HepG2 (cell line): ENCODE results near the gene PTPA. TPM values are rescaled to one million over a fixed set of nuclear protein-coding genes. Genes with fewer than 3 reads are reported as not detected.

Experiments
- ATF7-NPFF ChIP-seq: sonication (generic); formaldehyde crosslinking; IDR thresholded peaks from 2 replicates; pipeline ENCODE4 v1.8.1; 2023; ENCODE audit warnings: mild to moderate bottlenecking, low read depth, missing genetic modification reagents, moderate library complexity
- BRCA1 ChIP-seq: sonication (generic); formaldehyde crosslinking; IDR thresholded peaks from 2 replicates; pipeline ENCODE4 v1.4.0; 2020; ENCODE audit warnings: missing genetic modification reagents
- CHCHD3 ChIP-seq: sonication (generic); formaldehyde crosslinking; IDR thresholded peaks from 2 replicates; pipeline ENCODE4 v1.8.0; 2022; ENCODE audit warnings: mild to moderate bottlenecking, missing genetic modification reagents, moderate library complexity
- HNRNPL ChIP-seq: fragments of 200-400 bp; formaldehyde crosslinking; IDR thresholded peaks from 2 replicates; pipeline ENCODE4 v1.6.1; 2017; ENCODE audit warnings: mild to moderate bottlenecking, low read depth, low read length
- NKX3-1 ChIP-seq: sonication (generic); formaldehyde crosslinking; IDR thresholded peaks from 2 replicates; pipeline ENCODE4 v1.5.0; 2020; ENCODE audit warnings: missing genetic modification reagents
- PCBP1 ChIP-seq: fragments of 200-400 bp; formaldehyde crosslinking; IDR thresholded peaks from 2 replicates; pipeline ENCODE4 v1.6.1; 2017; ENCODE audit warnings: mild to moderate bottlenecking, low read depth, low read length, borderline replicate concordance
- RBAK ChIP-seq: sonication (generic); formaldehyde crosslinking; IDR thresholded peaks from 2 replicates; pipeline ENCODE4 v1.5.1; 2020; ENCODE audit warnings: mild to moderate bottlenecking, missing genetic modification reagents
- ZNF18 ChIP-seq: sonication (generic); formaldehyde crosslinking; IDR thresholded peaks from 2 replicates; pipeline ENCODE4 v1.8.0; 2022; ENCODE audit warnings: mild to moderate bottlenecking, missing genetic modification reagents; ENCODE audit not compliant: insufficient replicate concordance
- ZNF331 ChIP-seq: sonication (generic); formaldehyde crosslinking; IDR thresholded peaks from 2 replicates; pipeline ENCODE4 v1.4.0; 2020; ENCODE audit warnings: missing genetic modification reagents
- ZNF543 ChIP-seq: sonication (generic); formaldehyde crosslinking; IDR thresholded peaks from 2 replicates; pipeline ENCODE4 v1.4.0; 2020; ENCODE audit warnings: mild to moderate bottlenecking, missing genetic modification reagents
- ZNF546 ChIP-seq: sonication (generic); formaldehyde crosslinking; conservative IDR thresholded peaks from 2 replicates; pipeline ENCODE4 v1.8.1; 2023; ENCODE audit warnings: mild to moderate bottlenecking, missing genetic modification reagents
- ZNF709 ChIP-seq: sonication (generic); formaldehyde crosslinking; IDR thresholded peaks from 2 replicates; pipeline ENCODE4 v1.5.0; 2020; ENCODE audit warnings: mild to moderate bottlenecking, missing genetic modification reagents
- ZNF75D ChIP-seq: sonication (generic); formaldehyde crosslinking; IDR thresholded peaks from 2 replicates; pipeline ENCODE4 v1.8.1; 2023; ENCODE audit warnings: missing genetic modification reagents, mild to moderate bottlenecking, borderline replicate concordance
- ZNF773 ChIP-seq: sonication (generic); formaldehyde crosslinking; IDR thresholded peaks from 2 replicates; pipeline ENCODE4 v1.4.0; 2020; ENCODE audit warnings: missing genetic modification reagents, borderline replicate concordance
- ZSCAN12 ChIP-seq: sonication (generic); formaldehyde crosslinking; IDR thresholded peaks from 2 replicates; pipeline ENCODE4 v1.9.0; 2021; ENCODE audit warnings: mild to moderate bottlenecking, missing genetic modification reagents
- ZSCAN29 ChIP-seq: sonication (generic); formaldehyde crosslinking; conservative IDR thresholded peaks from 2 replicates; pipeline ENCODE4 v1.4.0; 2020; ENCODE audit warnings: mild to moderate bottlenecking, missing genetic modification reagents
- polyA plus RNA-seq, 8 experiments: library from polyadenylated mRNA; depleted of rRNA in 3 of 8; stranded (reverse) in 7 of 8; unstranded in 1 of 8; fragments of >200 nt; fragmentation: Illumina TruSeq in 4 of 8; extraction: Trizol in 4 of 8; gene quantifications; 2 replicates each; pipeline versions ENCODE4 v1.2.1 to v1.2.3, GENCODE V29; 2011 to 2016; ENCODE audit warnings: low read depth in 4 of 8, missing spikeins in 1 of 8, mixed read lengths in 1 of 8; ENCODE audit not compliant: insufficient read depth in 1 of 8
- total RNA-seq, 5 experiments: library from RNA; depleted of rRNA; stranded (reverse); fragments of >200 nt; fragmentation: Illumina TruSeq; extraction: Trizol; gene quantifications; 2 replicates each; pipeline ENCODE4 v1.2.3, GENCODE V29; 2016; ENCODE audit warnings: low read depth in 1 of 5
- TF ChIP-seq, protein P1 (sequence below): sonication (generic); formaldehyde crosslinking; IDR thresholded peaks from 2 replicates; pipeline ENCODE4 v1.8.0; 2022; ENCODE audit warnings: mild to moderate bottlenecking, missing genetic modification reagents, borderline replicate concordance
- TF ChIP-seq, protein P2 (sequence below): sonication (generic); formaldehyde crosslinking; IDR thresholded peaks from 2 replicates; pipeline ENCODE4 v1.4.0; 2020; ENCODE audit warnings: missing genetic modification reagents
- TF ChIP-seq, protein P3 (sequence below): sonication (generic); formaldehyde crosslinking; IDR thresholded peaks from 2 replicates; pipeline ENCODE4 v1.5.1; 2020; ENCODE audit warnings: mild to moderate bottlenecking, missing genetic modification reagents, moderate library complexity
- TF ChIP-seq, protein P4 (sequence below): IDR thresholded peaks from 2 replicates; pipeline ENCODE4 v1.6.1; 2016

PTPA gene
- total and polyA plus RNA-seq, 2 of the 13 experiments (the other 11 are each of a cell fraction or from before 2014, with no cell fraction given) = 79.3 to 105 TPM

- TF ChIP-seq, protein P1, sequence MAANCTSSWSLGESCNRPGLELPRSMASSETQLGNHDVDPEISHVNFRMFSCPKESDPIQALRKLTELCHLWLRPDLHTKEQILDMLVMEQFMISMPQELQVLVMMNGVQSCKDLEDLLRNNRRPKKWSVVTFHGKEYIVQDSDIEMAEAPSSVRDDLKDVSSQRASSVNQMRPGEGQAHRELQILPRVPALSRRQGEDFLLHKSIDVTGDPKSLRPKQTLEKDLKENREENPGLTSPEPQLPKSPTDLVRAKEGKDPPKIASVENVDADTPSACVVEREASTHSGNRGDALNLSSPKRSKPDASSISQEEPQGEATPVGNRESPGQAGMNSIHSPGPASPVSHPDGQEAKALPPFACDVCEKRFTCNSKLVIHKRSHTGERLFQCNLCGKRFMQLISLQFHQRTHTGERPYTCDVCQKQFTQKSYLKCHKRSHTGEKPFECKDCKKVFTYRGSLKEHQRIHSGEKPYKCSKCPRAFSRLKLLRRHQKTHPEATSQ (CRISPR knock-in tag) = no peak
- TF ChIP-seq, protein P2, sequence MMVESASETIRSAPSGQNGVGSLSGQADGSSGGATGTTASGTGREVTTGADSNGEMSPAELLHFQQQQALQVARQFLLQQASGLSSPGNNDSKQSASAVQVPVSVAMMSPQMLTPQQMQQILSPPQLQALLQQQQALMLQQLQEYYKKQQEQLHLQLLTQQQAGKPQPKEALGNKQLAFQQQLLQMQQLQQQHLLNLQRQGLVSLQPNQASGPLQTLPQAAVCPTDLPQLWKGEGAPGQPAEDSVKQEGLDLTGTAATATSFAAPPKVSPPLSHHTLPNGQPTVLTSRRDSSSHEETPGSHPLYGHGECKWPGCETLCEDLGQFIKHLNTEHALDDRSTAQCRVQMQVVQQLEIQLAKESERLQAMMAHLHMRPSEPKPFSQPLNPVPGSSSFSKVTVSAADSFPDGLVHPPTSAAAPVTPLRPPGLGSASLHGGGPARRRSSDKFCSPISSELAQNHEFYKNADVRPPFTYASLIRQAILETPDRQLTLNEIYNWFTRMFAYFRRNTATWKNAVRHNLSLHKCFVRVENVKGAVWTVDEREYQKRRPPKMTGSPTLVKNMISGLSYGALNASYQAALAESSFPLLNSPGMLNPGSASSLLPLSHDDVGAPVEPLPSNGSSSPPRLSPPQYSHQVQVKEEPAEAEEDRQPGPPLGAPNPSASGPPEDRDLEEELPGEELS = no peak; the same call in 1 of the 2 replicates
- TF ChIP-seq CHCHD3 (CRISPR knock-in tag) (no peak), ZSCAN12 (CRISPR knock-in tag) (no peak), ATF7-NPFF (CRISPR knock-in tag) (no peak), NKX3-1 (CRISPR knock-in tag) (no peak), ZSCAN29 (no peak), RBAK (CRISPR knock-in tag) (no peak), ZNF331 (CRISPR knock-in tag) (no peak), BRCA1 (CRISPR knock-in tag) (no peak), ZNF773 (no peak), HNRNPL (no peak), ZNF543 (CRISPR knock-in tag) (no peak), ZNF18 (no peak), ZNF546 (CRISPR knock-in tag) (no peak), ZNF709 (CRISPR knock-in tag) (no peak), PCBP1 (no peak), ZNF75D (no peak)
- TF ChIP-seq, protein P3, sequence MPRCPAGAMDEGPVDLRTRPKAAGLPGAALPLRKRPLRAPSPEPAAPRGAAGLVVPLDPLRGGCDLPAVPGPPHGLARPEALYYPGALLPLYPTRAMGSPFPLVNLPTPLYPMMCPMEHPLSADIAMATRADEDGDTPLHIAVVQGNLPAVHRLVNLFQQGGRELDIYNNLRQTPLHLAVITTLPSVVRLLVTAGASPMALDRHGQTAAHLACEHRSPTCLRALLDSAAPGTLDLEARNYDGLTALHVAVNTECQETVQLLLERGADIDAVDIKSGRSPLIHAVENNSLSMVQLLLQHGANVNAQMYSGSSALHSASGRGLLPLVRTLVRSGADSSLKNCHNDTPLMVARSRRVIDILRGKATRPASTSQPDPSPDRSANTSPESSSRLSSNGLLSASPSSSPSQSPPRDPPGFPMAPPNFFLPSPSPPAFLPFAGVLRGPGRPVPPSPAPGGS = no peak
- TF ChIP-seq, protein P4, sequence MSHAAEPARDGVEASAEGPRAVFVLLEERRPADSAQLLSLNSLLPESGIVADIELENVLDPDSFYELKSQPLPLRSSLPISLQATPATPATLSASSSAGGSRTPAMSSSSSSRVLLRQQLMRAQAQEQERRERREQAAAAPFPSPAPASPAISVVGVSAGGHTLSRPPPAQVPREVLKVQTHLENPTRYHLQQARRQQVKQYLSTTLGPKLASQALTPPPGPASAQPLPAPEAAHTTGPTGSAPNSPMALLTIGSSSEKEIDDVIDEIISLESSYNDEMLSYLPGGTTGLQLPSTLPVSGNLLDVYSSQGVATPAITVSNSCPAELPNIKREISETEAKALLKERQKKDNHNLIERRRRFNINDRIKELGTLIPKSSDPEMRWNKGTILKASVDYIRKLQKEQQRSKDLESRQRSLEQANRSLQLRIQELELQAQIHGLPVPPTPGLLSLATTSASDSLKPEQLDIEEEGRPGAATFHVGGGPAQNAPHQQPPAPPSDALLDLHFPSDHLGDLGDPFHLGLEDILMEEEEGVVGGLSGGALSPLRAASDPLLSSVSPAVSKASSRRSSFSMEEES (CRISPR knock-in tag) = peak; percentile 14; the same call in 1 of the 2 replicates
Observed at GRCh38 chr9:129139233-129139992, 28.2 kb downstream of the PTPA start (continued).
